K562 (cell line): ENCODE data around the gene HRG. TPM values are rescaled to one million over a fixed set of nuclear protein-coding genes. Genes with fewer than 3 reads are reported as not detected.

Experiments used
- ATAC-seq: fragments of 200-7000 bp; cut with Tn5 transposase; 3 replicates; pipeline ENCODE4 v1.9.1; 2020; ENCODE audit warnings: moderate library complexity
- BruUV-seq: library from RNA; stranded (reverse); fragments of 400-500 nt; replicated peaks from 2 replicates; lab custom pipeline; 2021; lab: Mats Ljungman, UMichigan
- CTCF ChIA-PET: fragments of 300-600 bp; formaldehyde crosslinking; extraction: SDS; loops from one replicate; lab custom pipeline; 2021; ENCODE audit warnings: low intra/inter-chr PET ratio; lab: Yijun Ruan, JAX
- POLR2A ChIA-PET: fragments of 300-600, 350-650 bp; sonication (Branson Sonifier 250); formaldehyde crosslinking; extraction: SDS; loops from one replicate; lab custom pipeline; 2021; ENCODE audit warnings: antibody characterized with exemption, inconsistent platforms; lab: Yijun Ruan, JAX
- DNase-seq, 4 experiments: peaks; one replicate each; pipeline versions ENCODE4 v3.0.0 to v3.0.0-alpha.2; 2011 to 2018; ENCODE audit warnings: low spot score in 3 of 4, mixed read lengths in 3 of 4; ENCODE audit errors: extremely low read depth in 1 of 4
- FAIRE-seq: peaks from 2 replicates; lab custom pipeline; 2011; peaks lifted over from hg19 to GRCh38; lab: Jason Lieb, UNC
- H2AFZ ChIP-seq: 2 replicates; pipeline ENCODE4 v1.6.0; 2011; ENCODE audit warnings: low read depth, low read length, control low read depth, inconsistent platforms
- H3K27ac ChIP-seq: fragments of 200-600 bp; 3 replicates; pipeline ENCODE4 v1.8.0; 2011; ENCODE audit warnings: low read depth, mild to moderate bottlenecking, control low read depth, inconsistent platforms, low read length, moderate library complexity, mixed read lengths; ENCODE audit errors: extremely low read depth
- H3K27me3 ChIP-seq, 2 experiments: fragments of 300-600 bp in 1 of 2; 2 replicates in 1 of 2; 3 replicates in 1 of 2; pipeline versions ENCODE4 v1.6.0 to v1.8.0; 2011; ENCODE audit warnings: inconsistent platforms in 2 of 2, low read length in 2 of 2, mild to moderate bottlenecking in 1 of 2, mixed read lengths in 1 of 2, moderate library complexity in 1 of 2; ENCODE audit not compliant: control insufficient read depth in 2 of 2, insufficient read depth in 2 of 2
- H3K36me3 ChIP-seq: fragments of 300-600 bp; 3 replicates; pipeline ENCODE4 v1.8.0; 2011; ENCODE audit warnings: mild to moderate bottlenecking, low read length, inconsistent platforms; ENCODE audit not compliant: control insufficient read depth, insufficient read depth
- H3K4me1 ChIP-seq, 2 experiments: fragments of 200-600 bp in 1 of 2; replicated peaks in 1 of 2; 2 replicates in 1 of 2; 3 replicates in 1 of 2; pipeline versions ENCODE4 v1.5.1 to v1.8.0; 2011; ENCODE audit warnings: inconsistent platforms in 2 of 2, low read length in 2 of 2, mild to moderate bottlenecking in 1 of 2, mixed read lengths in 1 of 2, moderate library complexity in 1 of 2; ENCODE audit not compliant: control insufficient read depth in 2 of 2, insufficient read depth in 2 of 2
- H3K4me2 ChIP-seq: 2 replicates; pipeline ENCODE4 v1.6.1; 2011; ENCODE audit warnings: low read length, control low read depth, inconsistent platforms, mixed read lengths; ENCODE audit not compliant: insufficient read depth
- H3K4me3 ChIP-seq: fragments of 200-600 bp; sonication (generic), shearing (Covaris generic); 2 replicates; pipeline ENCODE4 v1.5.1; 2016; ENCODE audit warnings: control low read depth, inconsistent platforms
- H3K79me2 ChIP-seq: fragments of 200-600 bp; 3 replicates; pipeline ENCODE4 v1.8.0; 2011; ENCODE audit warnings: low read length, inconsistent platforms; ENCODE audit not compliant: control insufficient read depth, insufficient read depth
- H3K9ac ChIP-seq, 2 experiments: 2 replicates each; pipeline versions ENCODE4 v1.6.0 to v1.6.1; 2011; ENCODE audit warnings: low read depth in 2 of 2, low read length in 2 of 2, control low read depth in 1 of 2, inconsistent platforms in 1 of 2, mild to moderate bottlenecking in 1 of 2, mixed read lengths in 1 of 2; ENCODE audit not compliant: insufficient read depth in 1 of 2
- H3K9me1 ChIP-seq: one replicate; pipeline ENCODE4 v1.6.0; 2011; ENCODE audit warnings: inconsistent platforms, mild to moderate bottlenecking, low read length, moderate library complexity; ENCODE audit not compliant: control insufficient read depth, insufficient read depth
- H3K9me3 ChIP-seq: replicated peaks from 2 replicates; pipeline ENCODE4 v1.5.1; 2011; ENCODE audit warnings: low read depth, low read length, inconsistent platforms; ENCODE audit not compliant: control insufficient read depth, insufficient read depth
- H4K20me1 ChIP-seq: replicated peaks from 2 replicates; pipeline ENCODE4 v1.6.1; 2011; ENCODE audit warnings: low read length, inconsistent platforms, mixed read lengths; ENCODE audit not compliant: control insufficient read depth, insufficient read depth
- ATF2 ChIP-seq: sonication (generic); formaldehyde crosslinking; IDR thresholded peaks from 2 replicates; pipeline ENCODE4 v1.8.1; 2022; ENCODE audit warnings: missing genetic modification reagents
- BHLHE40 ChIP-seq: IDR thresholded peaks from 2 replicates; pipeline ENCODE4 v1.6.1; 2011; ENCODE audit warnings: low read length, improper control_type of control experiment
- CUX1 ChIP-seq: fragments of 200-800 bp; sonication (Bioruptor generic); IDR thresholded peaks from 2 replicates; pipeline ENCODE4 v1.6.1; 2016; ENCODE audit warnings: missing genetic modification characterization, missing compliant biosample characterization
- E2F1 ChIP-seq: sonication (generic); formaldehyde crosslinking; IDR thresholded peaks from 2 replicates; pipeline ENCODE4 v1.8.1; 2023; ENCODE audit warnings: mild to moderate bottlenecking, missing genetic modification reagents, moderate library complexity
- EP300 ChIP-seq: IDR thresholded peaks from 2 replicates; pipeline ENCODE4 v1.6.1; 2012; ENCODE audit warnings: low read length, improper control_type of control experiment
- ETS2 ChIP-seq: IDR thresholded peaks from 2 replicates; pipeline ENCODE4 v1.6.1; 2016; ENCODE audit warnings: borderline replicate concordance, missing genetic modification characterization, mild to moderate bottlenecking, moderate library complexity, missing compliant biosample characterization; ENCODE audit not compliant: poor library complexity, severe bottlenecking
- HDAC8 ChIP-seq: fragments of 450-650 bp; IDR thresholded peaks from 2 replicates; pipeline ENCODE4 v1.6.1; 2016; ENCODE audit warnings: mild to moderate bottlenecking, missing genetic modification characterization, moderate library complexity, missing compliant biosample characterization
- HNRNPK ChIP-seq: fragments of 200-400 bp; formaldehyde crosslinking; IDR thresholded peaks from one replicate; pipeline ENCODE4 v1.6.1; 2018; ENCODE audit warnings: mild to moderate bottlenecking, low read depth, low read length; ENCODE audit not compliant: poor library complexity, severe bottlenecking
- PHF21A ChIP-seq: fragments of 450-650 bp; IDR thresholded peaks from 2 replicates; pipeline ENCODE4 v1.6.1; 2017; ENCODE audit warnings: low read depth, borderline replicate concordance
- PPARD ChIP-seq: fragments of 250-450 bp; sonication (Bioruptor Pico); IDR thresholded peaks from 2 replicates; pipeline ENCODE4 v1.8.0; 2022; ENCODE audit warnings: inconsistent platforms, mild to moderate bottlenecking, moderate library complexity
- RCOR1 ChIP-seq, 2 experiments: IDR thresholded peaks; 2 replicates each; pipeline ENCODE4 v1.6.1; 2012; ENCODE audit warnings: low read depth in 2 of 2, low read length in 2 of 2, borderline replicate concordance in 1 of 2, improper control_type of control experiment in 1 of 2
- TCF15 ChIP-seq: fragments of 250-450 bp; sonication (Bioruptor Pico); IDR thresholded peaks from 2 replicates; pipeline ENCODE4 v1.8.0; 2022; ENCODE audit warnings: moderate library complexity, mild to moderate bottlenecking, inconsistent platforms
- WGBS: fragments of 100-300 bp; shearing (Covaris generic); methylation state at CpG from one replicate; pipeline ENCODE4 v1.1.6; 2016; ENCODE audit warnings: low coverage, mixed read lengths; ENCODE audit not compliant: insufficient coverage; ENCODE audit errors: missing lambda C conversion rate; 5-methylcytosine and 5-hydroxymethylcytosine counted together
- in situ Hi-C: fragments of 300-500 bp; cut with MboI; formaldehyde crosslinking; loops from 4 replicates; pipeline ENCODE4 v1.15.0; 2018; ENCODE audit warnings: inconsistent platforms, mixed read lengths
- intact Hi-C: fragments of 100-400 bp; cut with micrococcal nuclease; formaldehyde crosslinking; loops from 2 replicates; pipeline ENCODE4 v1.14.2; 2022
- polyA plus RNA-seq, 8 experiments: library from polyadenylated mRNA; depleted of rRNA in 4 of 8; stranded (reverse) in 5 of 8; unstranded in 3 of 8; fragments of >200 nt; fragmentation: Nextera tagmentation in 2 of 8; fragmentation: Illumina TruSeq in 1 of 8; extraction: Ambion mirVana in 2 of 8; extraction: Trizol in 1 of 8; gene quantifications; 2 replicates each; pipeline versions ENCODE4 v1.2.1 to v1.2.3, GENCODE V29; 2011 to 2014; ENCODE audit warnings: inconsistent platforms in 1 of 8, missing spikeins in 1 of 8
- total RNA-seq, 7 experiments: library from RNA; depleted of rRNA in 6 of 7; stranded (reverse); fragments of >200 nt in 6 of 7; fragmentation: Illumina TruSeq in 2 of 7; extraction: Trizol in 2 of 7; gene quantifications; 2 replicates each; pipeline versions ENCODE4 v1.2.1 to v1.2.3, GENCODE V29; 2011 to 2021; ENCODE audit warnings: low replicate concordance in 1 of 7

Gene HRG
- total and polyA plus RNA-seq, 9 of the 15 experiments (the other 6 are each of a cell fraction or from before 2014, with no cell fraction given), result not detected

- H4K20me1 ChIP-seq, result no peaks in the 10 kb centered on the region
- BruUV-seq, result no TSS peak
- H3K4me2 ChIP-seq, result no peak overlapping the region
- peaks cover 3 to 10% of the 10 kb centered on the region in 2 experiments; a peak in 3 of 5 replicates for H3K4me1 ChIP-seq
- no peaks in the 10 kb centered on the region for H3K36me3 ChIP-seq
- H3K4me3 ChIP-seq, result no peak overlapping the region
- POLR2A ChIA-PET, result interaction anchor here (2.6 kb wide), 1 partner anchor 163 kb away, joined by 10 read pairs; the partner anchor contains the start of gene EIF4A2
- CTCF ChIA-PET, result no interaction called here
- no peaks in the 10 kb centered on the region for H3K9me1 ChIP-seq
- H3K27ac ChIP-seq, result no peak overlapping the region
- H2AFZ ChIP-seq, result peak overlapping the region; percentile 8; the same call in 1 of the 2 replicates
- in situ Hi-C loops (no loop called here), intact Hi-C loops (no loop called here)
- H3K79me2 ChIP-seq, result no peaks in the 10 kb centered on the region
- WGBS, result 26% methylated on average over 15 of the region's 17 CpGs
- H3K27me3 ChIP-seq, result peaks cover 13 to 56% of the 10 kb centered on the region in 2 experiments; a peak in 4 of 5 replicates
- H3K9ac ChIP-seq, result no peak overlapping the region
- FAIRE-seq, result no peak
- 0 out of 2 replicates have a peak, but pooled peaks cover 1% of the 10 kb centered on the region for H3K9me3 ChIP-seq
- no peak for ATAC-seq
- DNase-seq, result no peak
- TF ChIP-seq ATF2 (CRISPR knock-in tag) (no peak), PHF21A (no peak), ETS2 (no peak), E2F1 (CRISPR knock-in tag) (no peak), PPARD (CRISPR knock-in tag) (no peak), TCF15 (CRISPR knock-in tag) (no peak), EP300 (no peak), HNRNPK (no peak), RCOR1 (IDR thresholded peaks at IDR 0.05; ENCODE audit: borderline replicate concordance in 1 of 2, low read depth in 2 of 2, low read length in 2 of 2) (no peak), HDAC8 (tag) (no peak), CUX1 (CRISPR knock-in tag) (no peak), BHLHE40 (no peak)
Observed at GRCh38 chr3:186620213-186621092, 45.4 kb upstream of the HRG start.
